ENCODE measurements around the gene SRCAP. TPM values are rescaled to one million over a fixed set of nuclear protein-coding genes. Genes with fewer than 3 reads are reported as not detected.

SRCAP gene
- polyA plus RNA-seq, 2 donors: 4.9 to 20.9 TPM

DNA sequence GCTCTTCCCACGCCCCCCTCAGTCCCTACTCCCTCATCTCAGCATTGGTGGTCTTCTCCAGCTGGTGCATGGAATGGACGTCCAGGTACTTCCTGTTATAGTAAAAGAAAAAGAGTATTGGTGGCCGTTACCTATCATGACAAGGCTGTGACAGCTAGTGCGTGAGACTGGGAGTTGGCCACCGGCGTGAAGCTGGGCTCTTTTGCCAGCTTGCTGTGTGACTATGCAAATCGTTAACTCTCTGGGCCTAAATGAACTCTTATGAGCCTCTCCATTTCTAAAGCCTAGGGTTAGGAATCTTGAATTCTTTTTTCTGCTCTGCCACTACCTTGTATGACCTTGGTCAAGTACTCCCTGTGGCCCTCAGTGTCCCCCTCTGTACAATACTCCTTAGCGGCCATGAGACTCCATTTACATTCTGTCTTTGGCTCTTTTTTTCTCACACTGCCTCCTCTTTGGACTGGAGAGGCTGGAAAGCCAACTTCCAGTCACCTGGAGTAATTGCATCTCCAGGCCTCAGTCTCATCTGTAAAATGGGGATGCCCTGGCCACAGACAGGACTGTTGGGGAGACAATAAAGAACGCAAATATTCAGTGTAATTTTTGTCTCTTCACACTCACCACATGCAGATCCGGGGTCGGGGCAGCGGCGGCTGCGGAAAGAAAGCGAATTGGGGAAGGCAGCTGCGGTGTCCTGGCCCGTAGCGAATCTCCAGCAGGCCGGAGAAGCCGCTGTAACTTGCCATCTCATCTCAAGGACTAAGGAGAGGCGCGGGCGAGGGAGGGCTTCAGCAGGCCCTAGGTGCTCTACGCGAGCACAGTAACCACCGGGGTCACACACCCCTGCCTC is 61.8 kb downstream of the SRCAP start:
- no peaks in the 10 kb centered on the region for H3K9me3 ChIP-seq (ENCODE audit: control insufficient read depth in 2 of 2, insufficient read depth in 1 of 2, low read depth in 1 of 2, low read length in 1 of 2)
- H3K27me3 ChIP-seq (ENCODE audit: control insufficient read depth in 1 of 2, insufficient read depth in 2 of 2, low read length in 2 of 2): no peaks in the 10 kb centered on the region
- peaks cover 0 to 13% of the 10 kb centered on the region in 2 donors for H3K4me1 ChIP-seq (ENCODE audit: control insufficient read depth in 2 of 2, insufficient read depth in 2 of 2, low read length in 1 of 2)
- WGBS, 2 donors: 28% methylated on average over 26 of the region's 26 CpGs
- H3K36me3 ChIP-seq (ENCODE audit: control insufficient read depth in 2 of 2, insufficient read depth in 2 of 2, low read length in 1 of 2): peaks cover 3 to 30% of the 10 kb centered on the region in 2 donors
- peak overlapping the region; percentile 88 to 91 for H3K4me3 ChIP-seq (ENCODE audit: low read depth in 1 of 2, low read length in 2 of 2)
- peak overlapping the region in 1 of 2 donors; percentile 63 for H3K27ac ChIP-seq (ENCODE audit: low read depth in 2 of 2, low read length in 1 of 2)

- Histone ChIP-seq H3K4me1 (ENCODE audit: control insufficient read depth in 2 of 2, insufficient read depth in 2 of 2, low read length in 1 of 2) (peaks cover 0 to 13% of the 10 kb centered on the region in 2 donors), H3K36me3 (ENCODE audit: control insufficient read depth in 2 of 2, insufficient read depth in 2 of 2, low read length in 1 of 2) (peaks cover 8 to 35% of the 10 kb centered on the region in 2 donors), H3K4me3 (ENCODE audit: low read depth in 1 of 2, low read length in 2 of 2) (peak overlapping the region; percentile 88 to 91), H3K27me3 (ENCODE audit: control insufficient read depth in 1 of 2, insufficient read depth in 2 of 2, low read length in 2 of 2) (no peaks in the 10 kb centered on the region), H3K9me3 (ENCODE audit: control insufficient read depth in 2 of 2, insufficient read depth in 1 of 2, low read depth in 1 of 2, low read length in 1 of 2) (no peaks in the 10 kb centered on the region), H3K27ac (ENCODE audit: low read depth in 2 of 2, low read length in 1 of 2) (peak overlapping the region; percentile 22 to 63)
- 0 to 1% methylated on average over 62 to 64 of the region's 64 CpGs for WGBS, 2 donors
Measured at GRCh38 chr16:30761427-30761927, 62.5 kb downstream of the SRCAP start.

GRCh38 chr16:30761928-30762902 is 63.2 kb downstream of the SRCAP start, which contains the start of the genes CFAP119 and RNF40:
TSS of gene CFAP119 (minus strand) at chr16:30762062. CDS start at chr16:30761748, 314 bp downstream.
TSS of gene RNF40 (plus strand) at chr16:30762322. CDS start at chr16:30762546, 224 bp downstream.
- H3K27me3 ChIP-seq (ENCODE audit: control insufficient read depth in 1 of 2, insufficient read depth in 2 of 2, low read length in 2 of 2): no peaks in the 10 kb centered on the region
- 0 to 1% methylated on average over 55 to 60 of the region's 60 CpGs for WGBS, 2 donors
- H3K4me3 ChIP-seq (ENCODE audit: low read depth in 1 of 2, low read length in 2 of 2): peak within 1 kb of the TSS; percentile 88 to 91
- peak within 1 kb of the TSS; percentile 83 to 94 for H3K27ac ChIP-seq (ENCODE audit: low read depth in 2 of 2, low read length in 1 of 2)
- no peaks in the 10 kb centered on the region for H3K9me3 ChIP-seq (ENCODE audit: control insufficient read depth in 2 of 2, insufficient read depth in 1 of 2, low read depth in 1 of 2, low read length in 1 of 2)
- H3K4me1 ChIP-seq (ENCODE audit: control insufficient read depth in 2 of 2, insufficient read depth in 2 of 2, low read length in 1 of 2): peaks cover 0 to 13% of the 10 kb centered on the region in 2 donors
- H3K36me3 ChIP-seq (ENCODE audit: control insufficient read depth in 2 of 2, insufficient read depth in 2 of 2, low read length in 1 of 2): peaks cover 11 to 33% of the 10 kb centered on the region in 2 donors

DNA sequence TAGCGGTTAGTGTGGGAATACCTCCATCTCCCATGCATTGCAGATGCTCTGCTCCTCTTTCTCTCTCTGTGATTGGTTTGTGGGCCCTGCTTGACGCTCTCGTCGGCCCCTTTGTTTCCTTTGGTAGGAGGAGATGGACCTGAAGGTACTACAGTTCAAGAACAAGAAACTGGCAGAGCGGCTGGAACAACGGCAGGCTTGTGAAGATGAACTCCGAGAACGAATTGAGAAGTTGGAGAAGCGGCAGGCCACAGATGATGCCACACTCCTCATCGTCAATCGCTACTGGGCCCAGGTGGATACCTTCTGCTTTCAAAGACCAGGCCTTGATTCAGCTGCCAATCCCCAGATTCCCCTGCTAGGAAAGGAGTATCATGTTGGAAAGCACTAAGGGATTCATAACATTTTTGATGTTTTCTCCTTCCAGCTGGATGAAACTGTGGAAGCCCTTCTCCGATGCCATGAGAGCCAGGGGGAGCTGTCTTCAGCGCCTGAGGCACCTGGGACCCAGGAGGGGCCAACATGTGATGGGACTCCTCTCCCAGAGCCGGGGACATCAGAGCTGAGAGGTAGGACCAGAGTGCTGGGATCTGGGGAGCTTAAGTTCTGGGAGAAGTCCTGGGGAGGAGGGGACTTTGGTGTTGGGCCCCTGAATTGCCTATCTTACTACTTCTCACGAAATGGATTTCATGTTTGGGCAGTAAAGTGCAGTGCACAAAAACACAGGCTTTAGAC is 64.2 kb downstream of the SRCAP start:
- WGBS, 2 donors: 60 to 67% methylated on average over 15 of the region's 15 CpGs
- peak overlapping the region; percentile 83 to 94 for H3K27ac ChIP-seq (ENCODE audit: low read depth in 2 of 2, low read length in 1 of 2)
- no peaks in the 10 kb centered on the region for H3K27me3 ChIP-seq (ENCODE audit: control insufficient read depth in 1 of 2, insufficient read depth in 2 of 2, low read length in 2 of 2)
- no peaks in the 10 kb centered on the region for H3K9me3 ChIP-seq (ENCODE audit: control insufficient read depth in 2 of 2, insufficient read depth in 1 of 2, low read depth in 1 of 2, low read length in 1 of 2)
- peaks cover 0 to 13% of the 10 kb centered on the region in 2 donors for H3K4me1 ChIP-seq (ENCODE audit: control insufficient read depth in 2 of 2, insufficient read depth in 2 of 2, low read length in 1 of 2)
- peaks cover 14 to 36% of the 10 kb centered on the region in 2 donors for H3K36me3 ChIP-seq (ENCODE audit: control insufficient read depth in 2 of 2, insufficient read depth in 2 of 2, low read length in 1 of 2)
- H3K4me3 ChIP-seq (ENCODE audit: low read depth in 1 of 2, low read length in 2 of 2): peak overlapping the region; percentile 88 to 91

DNA sequence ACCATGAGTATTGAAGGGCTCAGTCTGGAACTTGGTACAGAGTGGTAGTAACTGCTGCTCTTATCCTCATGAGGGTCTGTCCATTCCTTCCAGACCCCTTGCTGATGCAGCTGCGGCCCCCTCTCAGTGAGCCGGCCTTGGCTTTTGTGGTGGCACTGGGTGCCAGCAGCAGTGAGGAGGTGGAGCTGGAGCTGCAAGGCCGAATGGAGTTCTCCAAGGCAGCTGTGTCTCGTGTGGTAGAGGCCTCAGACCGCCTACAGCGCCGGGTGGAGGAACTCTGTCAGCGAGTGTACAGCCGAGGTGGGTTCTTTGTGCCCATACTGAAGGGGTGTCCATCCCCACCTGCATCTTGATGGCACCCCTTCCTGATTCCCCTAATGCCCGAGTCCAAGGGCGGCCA is 65.1 kb downstream of the SRCAP start:
- Histone ChIP-seq H3K9me3 (ENCODE audit: control insufficient read depth in 2 of 2, insufficient read depth in 1 of 2, low read depth in 1 of 2, low read length in 1 of 2) (no peaks in the 10 kb centered on the region), H3K4me1 (ENCODE audit: control insufficient read depth in 2 of 2, insufficient read depth in 2 of 2, low read length in 1 of 2) (peaks cover 0 to 13% of the 10 kb centered on the region in 2 donors), H3K36me3 (ENCODE audit: control insufficient read depth in 2 of 2, insufficient read depth in 2 of 2, low read length in 1 of 2) (peaks cover 20 to 45% of the 10 kb centered on the region in 2 donors), H3K27ac (ENCODE audit: low read depth in 2 of 2, low read length in 1 of 2) (no peak overlapping the region), H3K4me3 (ENCODE audit: low read depth in 1 of 2, low read length in 2 of 2) (no peak overlapping the region), H3K27me3 (ENCODE audit: control insufficient read depth in 1 of 2, insufficient read depth in 2 of 2, low read length in 2 of 2) (no peaks in the 10 kb centered on the region)
- 89 to 93% methylated on average over 11 of the region's 11 CpGs for whole genome bisulfite sequencing, 2 donors

GRCh38 chr16:30764816-30765465 is 66.0 kb downstream of the SRCAP start:
- Histone ChIP-seq H3K4me1 (ENCODE audit: control insufficient read depth in 2 of 2, insufficient read depth in 2 of 2, low read length in 1 of 2) (peaks cover 0 to 13% of the 10 kb centered on the region in 2 donors), H3K9me3 (ENCODE audit: control insufficient read depth in 2 of 2, insufficient read depth in 1 of 2, low read depth in 1 of 2, low read length in 1 of 2) (no peaks in the 10 kb centered on the region), H3K36me3 (ENCODE audit: control insufficient read depth in 2 of 2, insufficient read depth in 2 of 2, low read length in 1 of 2) (peaks cover 26 to 53% of the 10 kb centered on the region in 2 donors), H3K27ac (ENCODE audit: low read depth in 2 of 2, low read length in 1 of 2) (no peak overlapping the region), H3K4me3 (ENCODE audit: low read depth in 1 of 2, low read length in 2 of 2) (no peak overlapping the region), H3K27me3 (ENCODE audit: control insufficient read depth in 1 of 2, insufficient read depth in 2 of 2, low read length in 2 of 2) (no peaks in the 10 kb centered on the region)
- WGBS, 2 donors: 93 to 97% methylated on average over 12 of the region's 12 CpGs

DNA sequence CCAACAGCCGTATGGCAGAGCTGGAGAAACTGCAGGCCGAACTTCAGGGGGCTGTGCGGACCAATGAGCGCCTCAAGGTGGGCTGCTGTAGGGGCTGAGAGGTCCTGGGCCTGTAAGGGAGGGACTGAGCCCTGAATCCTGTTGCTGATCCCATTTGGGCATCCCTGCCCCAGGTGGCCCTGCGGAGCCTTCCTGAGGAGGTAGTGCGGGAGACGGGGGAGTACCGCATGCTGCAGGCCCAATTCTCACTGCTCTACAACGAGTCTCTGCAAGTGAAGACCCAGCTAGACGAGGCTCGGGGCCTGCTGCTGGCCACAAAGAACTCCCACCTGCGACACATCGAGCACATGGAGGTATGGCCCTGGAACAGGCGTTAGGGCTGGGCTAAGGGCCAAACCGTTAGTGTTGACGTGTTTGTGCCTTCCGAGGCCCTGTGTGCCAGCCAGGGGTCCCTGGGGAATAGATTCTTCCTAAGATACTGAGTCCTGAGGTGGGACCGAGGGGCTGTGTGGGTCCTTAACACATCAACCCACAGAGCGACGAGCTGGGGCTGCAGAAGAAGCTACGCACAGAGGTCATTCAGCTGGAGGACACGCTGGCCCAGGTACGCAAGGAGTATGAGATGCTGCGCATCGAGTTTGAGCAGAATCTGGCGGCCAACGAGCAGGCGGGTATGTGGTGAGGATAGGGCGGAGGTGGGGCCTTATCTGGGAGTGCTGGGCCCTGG is 67.4 kb downstream of the SRCAP start:
- peaks cover 0 to 10% of the 10 kb centered on the region in 2 donors for H3K4me1 ChIP-seq (ENCODE audit: control insufficient read depth in 2 of 2, insufficient read depth in 2 of 2, low read length in 1 of 2)
- no peak overlapping the region for H3K4me3 ChIP-seq (ENCODE audit: low read depth in 1 of 2, low read length in 2 of 2)
- WGBS, 2 donors: 90% methylated on average over 29 of the region's 29 CpGs
- H3K36me3 ChIP-seq (ENCODE audit: control insufficient read depth in 2 of 2, insufficient read depth in 2 of 2, low read length in 1 of 2): peaks cover 30 to 55% of the 10 kb centered on the region in 2 donors
- no peaks in the 10 kb centered on the region for H3K27me3 ChIP-seq (ENCODE audit: control insufficient read depth in 1 of 2, insufficient read depth in 2 of 2, low read length in 2 of 2)
- H3K9me3 ChIP-seq (ENCODE audit: control insufficient read depth in 2 of 2, insufficient read depth in 1 of 2, low read depth in 1 of 2, low read length in 1 of 2): no peaks in the 10 kb centered on the region
- no peak overlapping the region for H3K27ac ChIP-seq (ENCODE audit: low read depth in 2 of 2, low read length in 1 of 2)

GRCh38 chr16:30766933-30767284 is 67.9 kb downstream of the SRCAP start:
- no peak overlapping the region for H3K4me3 ChIP-seq (ENCODE audit: low read depth in 1 of 2, low read length in 2 of 2)
- peaks cover 0 to 10% of the 10 kb centered on the region in 2 donors for H3K4me1 ChIP-seq (ENCODE audit: control insufficient read depth in 2 of 2, insufficient read depth in 2 of 2, low read length in 1 of 2)
- H3K27me3 ChIP-seq (ENCODE audit: control insufficient read depth in 1 of 2, insufficient read depth in 2 of 2, low read length in 2 of 2): no peaks in the 10 kb centered on the region
- no peaks in the 10 kb centered on the region for H3K9me3 ChIP-seq (ENCODE audit: control insufficient read depth in 2 of 2, insufficient read depth in 1 of 2, low read depth in 1 of 2, low read length in 1 of 2)
- H3K27ac ChIP-seq (ENCODE audit: low read depth in 2 of 2, low read length in 1 of 2): no peak overlapping the region
- H3K36me3 ChIP-seq (ENCODE audit: control insufficient read depth in 2 of 2, insufficient read depth in 2 of 2, low read length in 1 of 2): peaks cover 34 to 60% of the 10 kb centered on the region in 2 donors
- 77 to 79% methylated on average over 4 of the region's 4 CpGs for WGBS, 2 donors

Measured in esophagus (tissue), 2 donors.